ENCODE data around the gene MAST4. TPM values are rescaled to one million over a fixed set of nuclear protein-coding genes. Genes with fewer than 3 reads are reported as not detected.

The MAST4 gene
- total and polyA plus RNA-seq, 2 donors from 2014 or later, result 27.3 to 31.4 TPM

DNA sequence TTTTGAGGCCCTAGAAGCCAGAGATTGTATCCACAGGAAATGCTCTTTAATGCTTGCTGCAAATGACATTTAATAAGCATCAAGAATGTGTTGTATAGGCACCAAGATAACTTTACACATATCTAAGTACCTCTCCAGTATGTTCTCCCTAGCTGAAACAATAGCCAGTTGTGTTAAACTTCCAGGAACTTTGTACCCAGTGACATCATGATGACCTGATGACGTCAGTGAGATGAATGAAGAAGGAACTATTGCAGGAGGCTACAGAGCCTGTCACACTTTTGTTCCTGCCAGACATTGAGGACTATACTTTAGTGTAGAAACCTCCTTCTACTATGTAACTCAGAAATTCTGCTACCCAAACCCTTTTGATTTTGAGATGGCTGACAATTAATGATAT is 470.6 kb downstream of the MAST4 start:
- Histone ChIP-seq H3K4me1 (ENCODE audit: control insufficient read depth in 2 of 3, insufficient read depth in 2 of 3, low read depth in 1 of 3, low read length in 3 of 3) (no peaks in the 10 kb centered on the region), H3K27ac (ENCODE audit: low read depth in 2 of 2, low read length in 2 of 2) (no peak overlapping the region), H3K36me3 (ENCODE audit: control insufficient read depth in 2 of 3, insufficient read depth in 3 of 3, low read length in 3 of 3) (no peaks in the 10 kb centered on the region), H3K27me3 (ENCODE audit: control insufficient read depth, insufficient read depth, low read length) (no peaks in the 10 kb centered on the region), H3K4me3 (ENCODE audit: low read length in 3 of 3) (no peak overlapping the region), H3K9me3 (ENCODE audit: control insufficient read depth in 2 of 3, insufficient read depth in 1 of 3, low read length in 3 of 3) (no peaks in the 10 kb centered on the region), H3K9ac (ENCODE audit: low read length in 3 of 3) (no peak overlapping the region)
- intact Hi-C loops (cut with DNase I), result no loop called here
- FAIRE-seq, result no peak
- TF ChIP-seq, protein P1, sequence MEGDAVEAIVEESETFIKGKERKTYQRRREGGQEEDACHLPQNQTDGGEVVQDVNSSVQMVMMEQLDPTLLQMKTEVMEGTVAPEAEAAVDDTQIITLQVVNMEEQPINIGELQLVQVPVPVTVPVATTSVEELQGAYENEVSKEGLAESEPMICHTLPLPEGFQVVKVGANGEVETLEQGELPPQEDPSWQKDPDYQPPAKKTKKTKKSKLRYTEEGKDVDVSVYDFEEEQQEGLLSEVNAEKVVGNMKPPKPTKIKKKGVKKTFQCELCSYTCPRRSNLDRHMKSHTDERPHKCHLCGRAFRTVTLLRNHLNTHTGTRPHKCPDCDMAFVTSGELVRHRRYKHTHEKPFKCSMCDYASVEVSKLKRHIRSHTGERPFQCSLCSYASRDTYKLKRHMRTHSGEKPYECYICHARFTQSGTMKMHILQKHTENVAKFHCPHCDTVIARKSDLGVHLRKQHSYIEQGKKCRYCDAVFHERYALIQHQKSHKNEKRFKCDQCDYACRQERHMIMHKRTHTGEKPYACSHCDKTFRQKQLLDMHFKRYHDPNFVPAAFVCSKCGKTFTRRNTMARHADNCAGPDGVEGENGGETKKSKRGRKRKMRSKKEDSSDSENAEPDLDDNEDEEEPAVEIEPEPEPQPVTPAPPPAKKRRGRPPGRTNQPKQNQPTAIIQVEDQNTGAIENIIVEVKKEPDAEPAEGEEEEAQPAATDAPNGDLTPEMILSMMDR (IDR thresholded peaks at IDR 0.05; ENCODE audit: borderline replicate concordance, extremely low read depth, insufficient read depth), result no peak
- no peak for DNase-seq

DNA sequence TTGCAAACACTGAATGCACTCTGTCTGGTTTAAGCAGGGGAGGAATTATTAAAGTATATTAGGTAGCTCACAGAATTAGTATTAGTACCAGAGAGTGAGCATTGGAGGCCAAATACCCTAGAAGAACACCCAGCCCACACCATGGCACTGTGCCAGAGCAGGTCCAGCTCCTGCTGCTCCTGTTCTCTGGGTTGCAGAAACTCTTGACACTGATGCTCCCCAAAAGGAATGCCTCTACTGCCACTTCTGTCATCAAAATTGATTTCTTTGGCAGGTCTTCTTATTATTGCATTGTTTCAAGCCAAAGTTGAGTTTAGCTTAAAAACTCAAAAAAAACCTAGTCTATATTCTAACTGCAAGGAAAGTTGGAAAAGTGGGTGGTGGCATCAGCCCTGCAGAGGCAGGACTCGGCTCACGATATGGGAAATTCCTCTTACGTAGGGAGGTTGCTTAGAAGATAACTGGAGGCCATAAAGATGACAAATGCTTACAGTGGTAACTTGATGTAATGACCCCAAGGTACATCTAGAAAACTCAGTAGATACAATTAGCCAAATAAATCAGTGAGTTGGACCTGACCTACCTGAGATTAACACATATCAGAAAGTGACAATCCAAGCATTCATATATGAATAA is 477.0 kb downstream of the MAST4 start:
- Histone ChIP-seq H3K27ac (ENCODE audit: low read depth in 2 of 2, low read length in 2 of 2) (no peak overlapping the region), H3K4me1 (ENCODE audit: control insufficient read depth in 2 of 3, insufficient read depth in 2 of 3, low read depth in 1 of 3, low read length in 3 of 3) (no peaks in the 10 kb centered on the region), H3K36me3 (ENCODE audit: control insufficient read depth in 2 of 3, insufficient read depth in 3 of 3, low read length in 3 of 3) (no peaks in the 10 kb centered on the region), H3K27me3 (ENCODE audit: control insufficient read depth, insufficient read depth, low read length) (no peaks in the 10 kb centered on the region), H3K9ac (ENCODE audit: low read length in 3 of 3) (no peak overlapping the region), H3K9me3 (ENCODE audit: control insufficient read depth in 2 of 3, insufficient read depth in 1 of 3, low read length in 3 of 3) (no peaks in the 10 kb centered on the region), H3K4me3 (ENCODE audit: low read length in 3 of 3) (no peak overlapping the region)
- DNase-seq (no peak), FAIRE-seq (no peak)
- intact Hi-C loops (cut with DNase I), result no loop called here
- TF ChIP-seq, protein P1 (IDR thresholded peaks at IDR 0.05; ENCODE audit: borderline replicate concordance, extremely low read depth, insufficient read depth), result no peak

DNA sequence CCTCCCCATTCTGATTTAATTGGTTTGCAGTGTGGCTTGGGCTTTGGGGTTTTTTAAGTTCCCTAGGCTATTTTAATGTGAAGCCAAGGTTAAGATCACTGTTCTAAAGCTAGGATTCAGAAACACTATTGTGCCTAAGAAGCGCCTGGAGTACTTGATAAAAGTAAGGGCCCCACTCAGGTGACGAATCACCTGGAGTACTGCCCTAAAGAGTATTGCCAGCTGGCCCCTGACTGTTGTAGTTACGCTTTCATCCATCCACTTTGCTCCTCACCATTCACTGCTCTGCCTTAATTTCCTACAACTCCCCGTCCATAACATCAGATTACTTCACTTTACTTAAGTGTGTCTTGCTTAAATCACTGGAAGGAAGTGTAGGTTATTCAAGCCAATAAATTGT is 481.1 kb downstream of the MAST4 start:
- DNase-seq, result peak in 1 of 5 donors; percentile 26
- no peak for FAIRE-seq
- Histone ChIP-seq H3K27ac (ENCODE audit: low read depth in 2 of 2, low read length in 2 of 2) (no peak overlapping the region), H3K36me3 (ENCODE audit: control insufficient read depth in 2 of 3, insufficient read depth in 3 of 3, low read length in 3 of 3) (no peaks in the 10 kb centered on the region), H3K27me3 (ENCODE audit: control insufficient read depth, insufficient read depth, low read length) (no peaks in the 10 kb centered on the region), H3K4me3 (ENCODE audit: low read length in 3 of 3) (no peak overlapping the region), H3K4me1 (ENCODE audit: control insufficient read depth in 2 of 3, insufficient read depth in 2 of 3, low read depth in 1 of 3, low read length in 3 of 3) (no peaks in the 10 kb centered on the region), H3K9me3 (ENCODE audit: control insufficient read depth in 2 of 3, insufficient read depth in 1 of 3, low read length in 3 of 3) (no peaks in the 10 kb centered on the region), H3K9ac (ENCODE audit: low read length in 3 of 3) (no peak overlapping the region)
- TF ChIP-seq, protein P1 (IDR thresholded peaks at IDR 0.05; ENCODE audit: borderline replicate concordance, extremely low read depth, insufficient read depth), result no peak
- intact Hi-C loops (cut with DNase I), result no loop called here

DNA sequence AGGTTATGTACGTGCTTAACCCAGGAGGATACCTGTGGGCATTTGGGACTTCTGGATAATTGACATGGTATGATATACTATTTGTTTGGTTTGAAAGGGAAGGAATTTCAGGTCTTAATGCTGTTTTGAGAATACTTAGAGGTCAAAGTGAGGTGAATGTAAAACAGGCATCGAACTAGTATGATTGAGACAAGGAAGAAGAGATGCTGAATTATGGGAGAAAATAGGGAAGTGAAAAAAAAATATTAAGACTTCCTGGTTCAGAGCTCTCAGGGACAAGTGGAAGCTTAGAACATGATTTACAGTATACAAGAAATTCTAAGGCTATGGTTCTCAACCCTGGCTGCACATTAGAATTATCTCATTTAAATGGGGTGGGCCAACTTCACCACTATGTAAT is 485.1 kb downstream of the MAST4 start:
- Histone ChIP-seq H3K9me3 (ENCODE audit: control insufficient read depth in 2 of 3, insufficient read depth in 1 of 3, low read length in 3 of 3) (no peaks in the 10 kb centered on the region), H3K27ac (ENCODE audit: low read depth in 2 of 2, low read length in 2 of 2) (no peak overlapping the region), H3K27me3 (ENCODE audit: control insufficient read depth, insufficient read depth, low read length) (no peaks in the 10 kb centered on the region), H3K4me1 (ENCODE audit: control insufficient read depth in 2 of 3, insufficient read depth in 2 of 3, low read depth in 1 of 3, low read length in 3 of 3) (peaks cover 0 to 6% (median 0%) of the 10 kb centered on the region in 3 donors), H3K36me3 (ENCODE audit: control insufficient read depth in 2 of 3, insufficient read depth in 3 of 3, low read length in 3 of 3) (no peaks in the 10 kb centered on the region), H3K9ac (ENCODE audit: low read length in 3 of 3) (no peak overlapping the region), H3K4me3 (ENCODE audit: low read length in 3 of 3) (no peak overlapping the region)
- FAIRE-seq (no peak), DNase-seq (no peak)
- TF ChIP-seq, protein P1 (IDR thresholded peaks at IDR 0.05; ENCODE audit: borderline replicate concordance, extremely low read depth, insufficient read depth), result no peak
- intact Hi-C loops (cut with DNase I), result no loop called here
